Measurements from ENCODE around the gene PIBF1. TPM values are rescaled to one million over a fixed set of nuclear protein-coding genes. Genes with fewer than 3 reads are reported as not detected.
"Not testable (repeated sequence)": the region's sequence is repeated elsewhere in the genome, so short reads cannot be mapped to it uniquely, and the experiment has no call there.

The PIBF1 gene
- total and polyA plus RNA-seq, 11 donors, result 7.6 to 24.1 (median 12.8) TPM

- H3K4me3 ChIP-seq, result no peak overlapping the region
- no peak overlapping the region for H3K27ac ChIP-seq
- peaks cover 0 to 73% (median 21%) of the 10 kb centered on the region in 9 donors for H3K36me3 ChIP-seq
- no peaks in the 10 kb centered on the region for H3K4me1 ChIP-seq
- no peaks in the 10 kb centered on the region for H3K9me3 ChIP-seq
- 86 to 98% (median 90%) methylated on average over 1 of the region's 1 CpG for WGBS, 4 donors
- ATAC-seq (peak; percentile 10 to 69 (median 61)), DNase-seq (peak in 1 of 5 donors; percentile 35)
- no peaks in the 10 kb centered on the region for H3K27me3 ChIP-seq
- TF ChIP-seq CTCF (IDR thresholded peaks at IDR 0.05), result peak; percentile 39 to 66 (median 50)
- no peak for TF ChIP-seq POLR2A (IDR thresholded peaks at IDR 0.05)
- intact Hi-C loops (cut with DNase I), result loop anchor here in 6 of 10 donors (2.0 to 10.0 kb wide), 3 partner anchors 865 to 869 kb away; no protein-coding TSS in a partner anchor
These were observed 58.0 kb downstream of the PIBF1 start for GRCh38 chr13:72839831-72840426.

- TF ChIP-seq POLR2A (IDR thresholded peaks at IDR 0.05) (no peak), CTCF (IDR thresholded peaks at IDR 0.05) (no peak)
- no peak for DNase-seq
- no peaks in the 10 kb centered on the region for H3K9me3 ChIP-seq
- no peaks in the 10 kb centered on the region for H3K4me1 ChIP-seq
- H3K27ac ChIP-seq, result no peak overlapping the region
- no peak overlapping the region for H3K4me3 ChIP-seq
- intact Hi-C loops (cut with DNase I), result loop anchor here in 4 of 10 donors (5.0 to 10.0 kb wide), 2 partner anchors 862 to 864 kb away; no protein-coding TSS in a partner anchor
- H3K36me3 ChIP-seq, result peaks cover 0 to 69% (median 22%) of the 10 kb centered on the region in 9 donors
- no peak for ATAC-seq
- WGBS, 4 donors, result 89 to 92% (median 92%) methylated on average over 6 of the region's 6 CpGs
- H3K27me3 ChIP-seq, result no peaks in the 10 kb centered on the region
These were observed 61.1 kb downstream of the PIBF1 start for GRCh38 chr13:72842991-72843390.

GRCh38 chr13:72845148-72845547 lies 63.2 kb downstream of the PIBF1 start:
- not testable (repeated sequence) for H3K4me1 ChIP-seq, H3K9me3 ChIP-seq, H3K27me3 ChIP-seq, ATAC-seq, H3K4me3 ChIP-seq, H3K27ac ChIP-seq, DNase-seq
- WGBS, 4 donors, result 97 to 100% (median 99%) methylated on average over 2 of the region's 2 CpGs
- H3K36me3 ChIP-seq, result peaks cover 0 to 70% (median 24%) of the 10 kb centered on the region in 9 donors
- intact Hi-C loops (cut with DNase I), result loop anchor here in 3 of 10 donors (10.0 kb wide), 1 partner anchor 860 kb away; no protein-coding TSS in a partner anchor

- Histone ChIP-seq H3K9me3 (no peaks in the 10 kb centered on the region), H3K4me3 (no peak overlapping the region), H3K36me3 (peaks cover 0 to 75% (median 47%) of the 10 kb centered on the region in 9 donors), H3K27me3 (no peaks in the 10 kb centered on the region), H3K4me1 (no peaks in the 10 kb centered on the region), H3K27ac (no peak overlapping the region)
- intact Hi-C loops (cut with DNase I), result loop anchor here in 3 of 10 donors (10.0 kb wide), 1 partner anchor 855 kb away; no protein-coding TSS in a partner anchor
- DNase-seq (no peak), ATAC-seq (no peak)
- no peak for TF ChIP-seq POLR2A (IDR thresholded peaks at IDR 0.05)
- no peak for TF ChIP-seq CTCF (IDR thresholded peaks at IDR 0.05)
- WGBS, 4 donors, result 74 to 91% (median 82%) methylated on average over 1 of the region's 1 CpG
These were observed 67.6 kb downstream of the PIBF1 start for GRCh38 chr13:72849571-72849970.

Data from heart left ventricle (tissue), 16 donors.